PC-3 (cell line): ENCODE measurements around the gene ODF2L.

Experiments used
- EZH2phosphoT487 ChIP-seq: fragments of 300-600 bp; sonication (generic); IDR thresholded peaks from 2 replicates; pipeline ENCODE4 v1.6.1; 2018; ENCODE audit warnings: mild to moderate bottlenecking, antibody characterized with exemption, low read length, borderline replicate concordance
- TF ChIP-seq, protein P1 (sequence below): fragments of 300-600 bp; sonication (generic); conservative IDR thresholded peaks from 2 replicates; pipeline ENCODE4 v1.5.1; 2017; ENCODE audit warnings: antibody characterized with exemption, low read depth, mild to moderate bottlenecking, low read length

DNA sequence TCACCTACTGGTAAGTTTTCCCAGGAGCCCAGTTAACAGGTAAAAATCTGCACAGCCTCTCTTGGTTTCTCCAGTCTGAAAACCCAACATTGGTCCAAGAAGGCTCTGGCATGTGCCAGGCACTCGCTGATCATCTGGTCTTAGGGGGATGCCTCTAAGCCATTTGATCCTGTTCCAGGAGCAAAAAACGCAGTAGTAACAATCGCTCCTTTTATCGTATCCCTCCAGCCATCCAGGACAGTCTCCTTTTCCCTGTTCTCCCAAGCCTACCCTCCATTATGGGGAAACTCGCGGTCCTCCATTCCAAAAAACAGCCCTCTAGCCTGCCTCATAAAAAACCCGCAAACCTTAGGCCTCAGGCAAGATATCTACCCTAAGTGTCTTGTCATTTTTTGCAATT lies 56.2 kb downstream of the ODF2L start:
- TF ChIP-seq, protein P1, sequence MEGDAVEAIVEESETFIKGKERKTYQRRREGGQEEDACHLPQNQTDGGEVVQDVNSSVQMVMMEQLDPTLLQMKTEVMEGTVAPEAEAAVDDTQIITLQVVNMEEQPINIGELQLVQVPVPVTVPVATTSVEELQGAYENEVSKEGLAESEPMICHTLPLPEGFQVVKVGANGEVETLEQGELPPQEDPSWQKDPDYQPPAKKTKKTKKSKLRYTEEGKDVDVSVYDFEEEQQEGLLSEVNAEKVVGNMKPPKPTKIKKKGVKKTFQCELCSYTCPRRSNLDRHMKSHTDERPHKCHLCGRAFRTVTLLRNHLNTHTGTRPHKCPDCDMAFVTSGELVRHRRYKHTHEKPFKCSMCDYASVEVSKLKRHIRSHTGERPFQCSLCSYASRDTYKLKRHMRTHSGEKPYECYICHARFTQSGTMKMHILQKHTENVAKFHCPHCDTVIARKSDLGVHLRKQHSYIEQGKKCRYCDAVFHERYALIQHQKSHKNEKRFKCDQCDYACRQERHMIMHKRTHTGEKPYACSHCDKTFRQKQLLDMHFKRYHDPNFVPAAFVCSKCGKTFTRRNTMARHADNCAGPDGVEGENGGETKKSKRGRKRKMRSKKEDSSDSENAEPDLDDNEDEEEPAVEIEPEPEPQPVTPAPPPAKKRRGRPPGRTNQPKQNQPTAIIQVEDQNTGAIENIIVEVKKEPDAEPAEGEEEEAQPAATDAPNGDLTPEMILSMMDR = no peak
- no peak for TF ChIP-seq EZH2phosphoT487
